NAMALWA (cell line): ENCODE data around the gene UGT1A8.

Experiments
- DNase-seq: peaks from one replicate; pipeline ENCODE4 v3.0.0-alpha.2; 2015; ENCODE audit warnings: low spot score

Gene UGT1A8

DNA sequence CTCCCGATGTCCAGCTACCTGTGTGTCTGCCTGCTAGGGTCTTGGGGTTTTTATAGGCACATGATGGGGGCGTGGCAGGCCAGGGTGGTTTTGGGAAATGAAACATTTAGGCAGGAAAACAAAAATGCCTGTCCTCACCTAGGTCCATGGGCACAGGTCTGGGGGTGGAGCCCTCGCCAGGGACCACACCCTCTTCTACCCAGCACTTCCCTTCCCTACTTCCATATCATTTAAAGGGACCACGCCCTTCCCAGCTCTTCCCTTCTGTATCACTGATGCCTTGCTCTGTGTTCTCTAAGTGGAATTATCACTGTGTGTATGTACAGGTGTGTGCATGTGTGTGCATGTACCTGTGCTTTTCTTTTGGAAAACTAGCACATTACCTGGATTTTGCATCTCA is 149.0 kb downstream of the UGT1A8 start:
- DNase-seq: no peak

DNA sequence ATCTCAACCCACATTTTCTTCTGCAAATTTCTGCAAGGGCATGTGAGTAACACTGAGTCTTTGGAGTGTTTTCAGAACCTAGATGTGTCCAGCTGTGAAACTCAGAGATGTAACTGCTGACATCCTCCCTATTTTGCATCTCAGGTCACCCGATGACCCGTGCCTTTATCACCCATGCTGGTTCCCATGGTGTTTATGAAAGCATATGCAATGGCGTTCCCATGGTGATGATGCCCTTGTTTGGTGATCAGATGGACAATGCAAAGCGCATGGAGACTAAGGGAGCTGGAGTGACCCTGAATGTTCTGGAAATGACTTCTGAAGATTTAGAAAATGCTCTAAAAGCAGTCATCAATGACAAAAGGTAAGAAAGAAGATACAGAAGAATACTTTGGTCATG is 150.6 kb downstream of the UGT1A8 start:
- DNase-seq: no peak

DNA sequence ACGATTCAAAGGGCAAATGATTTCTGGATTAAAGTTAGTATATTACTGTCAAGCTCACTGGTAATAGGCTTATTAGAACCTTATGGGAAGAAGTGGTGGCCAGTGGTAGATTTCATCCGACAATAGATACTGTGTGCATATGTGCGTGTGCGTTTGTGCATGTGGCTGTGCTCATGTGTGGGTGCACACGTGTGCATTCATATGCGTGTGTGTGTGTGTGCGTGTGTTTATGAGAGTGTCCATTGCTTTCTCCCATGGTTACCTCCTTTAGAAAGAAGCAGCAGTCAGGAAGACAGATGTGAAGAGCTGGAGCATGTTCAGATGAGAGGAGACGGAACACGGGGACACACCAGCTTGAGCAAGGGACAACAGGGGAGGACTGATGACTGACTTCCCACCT is 151.8 kb downstream of the UGT1A8 start:
- DNase-seq: no peak

DNA sequence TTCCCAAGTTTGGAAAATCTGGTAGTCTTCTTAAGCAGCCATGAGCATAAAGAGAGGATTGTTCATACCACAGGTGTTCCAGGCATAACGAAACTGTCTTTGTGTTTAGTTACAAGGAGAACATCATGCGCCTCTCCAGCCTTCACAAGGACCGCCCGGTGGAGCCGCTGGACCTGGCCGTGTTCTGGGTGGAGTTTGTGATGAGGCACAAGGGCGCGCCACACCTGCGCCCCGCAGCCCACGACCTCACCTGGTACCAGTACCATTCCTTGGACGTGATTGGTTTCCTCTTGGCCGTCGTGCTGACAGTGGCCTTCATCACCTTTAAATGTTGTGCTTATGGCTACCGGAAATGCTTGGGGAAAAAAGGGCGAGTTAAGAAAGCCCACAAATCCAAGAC is 154.7 kb downstream of the UGT1A8 start:
- no peak for DNase-seq

DNA sequence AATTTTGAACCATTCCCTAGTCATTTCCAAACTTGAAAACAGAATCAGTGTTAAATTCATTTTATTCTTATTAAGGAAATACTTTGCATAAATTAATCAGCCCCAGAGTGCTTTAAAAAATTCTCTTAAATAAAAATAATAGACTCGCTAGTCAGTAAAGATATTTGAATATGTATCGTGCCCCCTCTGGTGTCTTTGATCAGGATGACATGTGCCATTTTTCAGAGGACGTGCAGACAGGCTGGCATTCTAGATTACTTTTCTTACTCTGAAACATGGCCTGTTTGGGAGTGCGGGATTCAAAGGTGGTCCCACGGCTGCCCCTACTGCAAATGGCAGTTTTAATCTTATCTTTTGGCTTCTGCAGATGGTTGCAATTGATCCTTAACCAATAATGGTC is 155.2 kb downstream of the UGT1A8 start:
- peak; percentile 27 for DNase-seq

DNA sequence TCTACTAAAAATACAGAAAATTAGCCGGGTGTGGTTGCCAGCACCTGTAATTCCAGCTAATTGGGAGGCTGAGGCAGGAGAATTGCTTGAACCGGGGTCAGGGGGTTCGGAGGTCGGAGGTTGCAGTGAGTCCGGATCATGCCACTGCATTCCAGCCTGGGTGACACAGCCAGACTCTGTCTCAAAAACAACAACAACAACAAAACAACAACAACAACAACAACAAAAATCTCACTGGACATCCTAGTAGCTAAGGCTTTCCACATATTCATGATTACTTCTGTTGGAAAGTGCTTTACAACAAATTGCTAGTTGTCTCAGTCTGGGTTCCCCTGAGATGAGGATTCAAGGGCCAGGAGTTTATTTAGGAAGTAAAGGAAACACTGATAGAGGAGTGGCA is 156.4 kb downstream of the UGT1A8 start:
- no peak for DNase-seq

DNA sequence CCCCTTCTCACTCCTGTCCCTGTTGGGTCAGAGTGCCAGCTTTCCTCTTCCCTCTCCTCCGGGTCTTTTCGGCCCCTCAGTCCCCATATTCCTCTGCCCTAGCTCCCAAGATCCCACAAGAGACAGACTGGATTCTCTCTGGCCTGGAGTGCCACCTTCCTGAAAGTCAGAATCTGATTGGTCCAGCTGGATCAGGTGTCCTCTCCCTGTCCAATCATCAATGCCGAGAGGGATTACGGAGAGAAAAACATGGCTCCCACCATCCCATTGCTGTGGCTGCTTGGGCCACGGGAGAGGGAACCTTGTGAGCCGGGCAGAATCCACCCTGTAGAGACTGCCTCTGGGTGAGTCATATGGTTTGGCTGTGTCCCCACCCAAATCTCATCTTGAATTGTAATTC is 158.0 kb downstream of the UGT1A8 start:
- no peak for DNase-seq

DNA sequence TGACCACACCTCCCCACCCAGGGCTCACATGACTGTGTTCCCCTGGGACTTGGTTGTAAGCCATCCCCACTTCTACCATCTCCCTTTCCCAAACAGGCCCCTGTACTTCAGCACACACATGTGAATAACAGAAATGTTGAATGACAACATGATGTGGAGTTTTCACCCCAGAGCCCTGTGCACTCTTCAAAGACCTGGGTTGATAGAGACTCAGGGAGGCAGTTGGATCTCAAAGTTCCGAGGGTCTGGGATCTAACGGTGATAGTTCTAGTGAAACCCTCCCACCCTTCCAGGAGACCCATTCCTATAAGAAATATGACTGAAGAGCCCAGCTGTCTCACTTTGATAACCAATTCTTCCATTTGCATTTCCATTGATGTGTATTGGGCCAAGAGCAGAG is 160.6 kb downstream of the UGT1A8 start, which contains the start of gene MROH2A:
Gene MROH2A (plus strand): TSS at position 301 of the 400 bp plus-strand sequence. CDS start 1,029 bp downstream, outside the sequence.
- DNase-seq: no peak

DNA sequence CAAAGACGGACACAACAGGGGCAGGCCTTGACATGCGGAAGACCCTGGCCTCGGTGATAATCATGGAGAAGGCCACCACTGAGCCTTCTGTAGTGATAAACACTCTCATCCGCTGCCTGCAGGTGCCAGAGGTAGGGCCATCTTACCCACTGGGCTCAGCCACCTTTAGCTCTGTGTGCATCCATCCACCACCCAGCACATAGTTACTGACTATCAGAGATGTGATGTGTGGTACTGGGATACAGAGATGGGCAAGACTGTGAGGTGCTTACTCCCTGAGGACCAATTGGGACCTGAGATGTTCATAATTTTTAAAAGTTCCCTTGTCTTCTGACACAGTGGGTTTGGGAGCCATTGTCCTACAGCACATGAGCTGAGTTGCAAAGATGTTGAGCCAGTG is 162.3 kb downstream of the UGT1A8 start:
- no peak for DNase-seq

DNA sequence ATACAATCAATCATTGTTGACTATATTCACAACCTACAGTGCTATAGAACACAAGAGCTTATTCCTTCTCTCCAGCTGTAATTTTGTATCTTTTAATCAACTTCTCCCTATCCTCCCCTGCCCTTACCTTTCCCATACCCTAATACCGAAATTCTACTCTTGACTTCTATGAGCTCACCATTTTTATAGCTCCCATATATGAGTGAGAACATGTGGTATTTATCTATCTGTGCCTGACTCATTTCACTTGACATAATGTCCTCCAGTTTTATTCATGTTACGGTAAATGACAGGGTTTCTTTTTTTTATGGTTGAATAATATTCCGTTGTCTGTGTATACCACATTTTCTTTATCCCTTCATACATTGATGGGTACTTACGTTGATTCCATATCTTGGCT is 163.3 kb downstream of the UGT1A8 start:
- DNase-seq: no peak

DNA sequence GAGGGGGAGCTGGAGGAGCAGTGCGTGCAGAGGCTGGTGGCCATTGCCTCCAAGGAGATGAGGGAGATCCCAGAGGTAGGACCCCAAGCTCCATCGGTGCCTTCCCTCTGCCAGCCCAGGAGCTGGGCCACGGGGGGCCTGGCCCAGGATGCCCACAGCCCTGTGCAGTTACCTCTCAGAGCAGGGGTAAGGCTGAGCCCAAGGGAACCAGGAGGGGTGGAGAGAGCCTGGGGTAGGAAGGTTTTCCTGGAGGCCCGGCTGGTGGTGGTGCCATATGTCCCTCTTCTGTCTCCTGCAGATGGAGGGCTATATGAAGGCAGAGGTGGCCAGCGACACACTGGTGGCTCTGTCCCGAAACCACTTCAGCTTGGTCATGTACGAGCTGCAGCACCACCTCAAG is 172.1 kb downstream of the UGT1A8 start:
- no peak for DNase-seq

DNA sequence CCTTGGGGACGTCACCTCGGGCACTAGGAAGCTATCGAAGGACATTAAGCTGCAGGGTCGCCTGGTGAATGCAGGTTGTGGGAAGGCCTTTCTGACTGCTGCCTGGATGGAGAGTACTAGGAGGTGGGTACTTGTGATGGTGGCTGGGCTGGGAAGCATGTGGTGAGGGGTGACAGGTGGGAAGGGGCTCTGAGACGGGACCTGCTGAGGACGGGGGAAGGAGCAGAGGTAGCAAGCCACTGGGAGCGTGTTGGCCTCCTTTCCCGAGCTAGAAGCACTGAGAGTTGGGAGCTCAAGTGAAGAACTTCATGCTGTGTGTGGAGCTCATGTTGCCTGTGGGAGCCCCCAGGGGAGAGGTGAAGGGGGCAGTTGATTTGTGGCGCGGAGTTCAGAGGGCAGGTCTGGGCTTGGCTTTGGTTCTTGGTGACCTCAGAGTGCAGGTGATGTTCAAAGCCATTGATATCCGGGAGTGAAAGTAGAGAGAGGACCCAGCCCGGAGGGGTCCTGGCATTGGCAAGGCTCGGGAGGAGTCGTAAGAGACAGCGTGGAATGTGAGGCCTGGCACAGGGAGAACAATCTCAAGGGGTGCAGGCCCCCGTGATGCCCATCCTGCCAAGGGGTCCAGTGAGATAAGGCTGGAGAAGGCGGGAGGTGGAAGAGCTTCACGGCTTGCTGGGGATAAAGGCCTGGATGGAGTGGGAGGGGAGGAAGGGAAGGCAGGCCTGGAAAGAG is 173.9 kb downstream of the UGT1A8 start:
- no peak for DNase-seq

DNA sequence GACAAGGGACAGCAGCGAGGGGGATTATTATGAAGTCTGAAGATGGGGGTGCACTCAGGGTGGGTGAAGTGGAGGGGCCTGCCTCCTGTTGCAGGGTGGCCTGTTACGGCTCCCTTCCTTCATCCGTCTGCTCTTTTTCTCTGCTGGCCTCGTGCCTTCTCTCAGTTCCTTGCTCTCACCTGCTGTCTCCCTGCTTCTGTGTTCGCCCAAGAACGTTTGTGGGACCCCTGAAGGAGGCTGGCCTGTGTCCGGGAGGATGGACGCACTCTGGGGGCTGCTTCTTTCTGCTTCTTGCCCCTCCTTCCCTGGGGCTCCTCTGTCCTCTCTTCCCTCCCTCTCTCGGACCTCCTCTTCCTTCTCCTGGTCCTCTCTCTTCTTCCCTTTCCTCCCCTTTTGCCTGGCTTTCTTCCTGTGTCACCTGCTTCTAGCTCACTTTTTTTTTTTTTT is 174.5 kb downstream of the UGT1A8 start:
- no peak for DNase-seq

DNA sequence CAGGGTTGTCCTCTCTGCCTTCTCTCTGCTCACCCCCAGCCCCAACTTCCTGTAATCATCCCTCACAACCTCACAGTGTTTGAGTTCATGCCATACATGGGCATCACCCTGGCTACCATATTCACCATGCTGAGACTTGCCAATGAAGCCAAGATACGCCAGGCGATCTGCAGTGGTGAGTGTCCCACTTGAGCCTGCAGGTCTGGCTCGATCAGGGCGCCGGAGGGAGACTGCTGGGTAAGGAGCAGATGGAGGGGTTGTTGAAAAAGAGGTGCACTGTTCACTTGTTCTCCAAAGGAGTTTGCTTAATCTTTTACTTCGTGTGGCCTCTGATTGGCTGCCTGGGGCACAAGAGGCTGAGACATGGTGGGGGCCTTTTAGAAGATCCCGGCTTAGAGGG is 175.3 kb downstream of the UGT1A8 start:
- DNase-seq: no peak

DNA sequence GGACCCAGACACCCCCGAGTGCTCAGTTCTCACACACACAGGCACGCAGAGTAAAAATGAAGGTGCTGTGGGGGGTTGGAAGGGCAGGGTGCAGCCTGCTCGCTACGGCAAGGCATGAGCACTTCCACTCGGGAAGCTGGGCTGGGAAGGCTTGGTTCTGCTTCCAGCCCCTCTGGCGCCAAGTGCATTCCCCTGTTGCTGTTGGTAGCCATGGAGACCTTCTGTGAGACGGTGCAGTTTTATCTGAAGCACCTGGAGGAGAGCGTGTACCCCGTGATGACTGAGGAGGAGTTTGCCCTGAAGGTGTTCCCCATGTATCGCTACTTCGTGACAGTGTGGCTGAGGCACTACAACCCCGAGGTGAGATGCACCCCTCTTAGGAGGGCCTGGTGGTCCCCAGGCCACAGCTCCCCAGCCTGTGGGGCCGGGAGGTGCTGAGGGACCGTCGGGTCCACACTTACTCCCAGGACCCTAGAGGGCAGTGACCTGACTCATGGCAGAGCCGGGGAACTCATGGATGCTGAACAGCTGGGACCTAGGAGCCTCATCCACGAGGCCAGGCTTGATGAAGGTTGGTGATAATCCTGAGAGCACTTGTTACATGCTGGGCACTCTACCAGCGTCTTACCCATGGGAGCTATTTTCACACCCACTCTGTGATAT is 176.2 kb downstream of the UGT1A8 start:
- no peak for DNase-seq

DNA sequence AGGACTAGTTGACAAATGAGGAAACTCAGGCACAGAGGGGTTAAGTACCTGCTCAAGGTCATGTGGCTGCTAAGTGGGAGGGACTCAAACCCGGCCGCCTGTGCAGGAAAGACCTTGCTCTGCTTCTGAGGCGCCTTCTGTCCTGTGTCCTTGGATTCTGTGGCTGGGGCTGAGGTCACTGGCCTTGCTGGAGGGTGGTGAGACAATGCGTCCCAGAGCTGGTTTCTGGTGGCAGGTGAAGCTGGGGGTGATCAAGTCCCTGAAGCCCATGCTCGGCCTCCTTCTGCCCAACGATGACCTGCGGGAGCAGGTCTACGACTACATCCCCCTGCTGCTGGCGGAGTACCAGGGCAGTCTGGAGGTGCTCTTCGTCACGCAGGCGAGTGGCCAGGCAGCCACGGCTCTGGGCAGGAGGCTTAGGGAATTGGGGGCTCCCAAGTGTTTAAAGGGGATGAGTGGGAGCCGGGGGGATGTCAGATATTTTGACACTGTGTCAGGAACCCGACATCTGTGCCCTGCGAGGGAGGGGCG is 176.8 kb downstream of the UGT1A8 start:
- no peak for DNase-seq

DNA sequence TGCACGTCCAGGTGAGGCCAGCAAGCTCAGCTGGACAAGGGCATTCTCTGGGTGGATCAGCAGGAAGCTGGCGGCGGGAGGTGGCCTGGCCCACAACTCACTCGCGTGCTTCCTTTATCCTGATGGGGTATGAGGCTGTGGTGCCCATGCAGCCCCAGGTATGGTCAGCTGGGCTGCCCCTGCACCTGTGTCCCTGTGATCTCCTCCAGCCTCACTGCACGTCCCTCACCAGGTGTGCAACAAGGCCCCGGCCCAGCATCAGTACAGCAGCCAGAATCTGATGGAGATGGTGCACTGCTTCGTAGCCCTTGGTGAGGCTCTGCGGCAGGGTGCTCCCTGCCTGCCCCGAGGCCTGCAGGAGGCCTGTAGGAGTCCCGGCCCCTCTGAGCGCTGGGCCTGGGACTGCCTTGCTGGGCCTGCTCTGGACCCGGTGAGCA is 178.3 kb downstream of the UGT1A8 start:
- DNase-seq: no peak

DNA sequence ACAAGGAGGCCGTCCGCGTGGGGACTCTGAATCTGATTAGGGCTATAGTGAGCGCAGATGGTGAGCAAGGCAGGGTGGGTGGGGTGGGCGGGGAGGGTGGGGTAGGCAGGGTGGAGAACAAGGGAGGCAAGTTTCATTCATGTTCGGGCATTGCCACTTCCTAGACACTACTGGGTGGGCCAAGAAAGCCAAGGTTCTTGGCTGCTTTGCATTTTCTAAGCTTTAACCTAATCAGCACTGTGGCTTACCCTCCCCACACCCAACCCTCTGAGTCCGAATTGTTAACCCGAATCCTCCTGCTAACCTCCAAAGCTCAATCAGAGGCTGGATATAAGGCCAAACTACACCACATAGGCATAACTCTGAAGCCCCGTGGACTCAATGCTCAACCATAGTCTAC is 178.8 kb downstream of the UGT1A8 start:
- DNase-seq: no peak

DNA sequence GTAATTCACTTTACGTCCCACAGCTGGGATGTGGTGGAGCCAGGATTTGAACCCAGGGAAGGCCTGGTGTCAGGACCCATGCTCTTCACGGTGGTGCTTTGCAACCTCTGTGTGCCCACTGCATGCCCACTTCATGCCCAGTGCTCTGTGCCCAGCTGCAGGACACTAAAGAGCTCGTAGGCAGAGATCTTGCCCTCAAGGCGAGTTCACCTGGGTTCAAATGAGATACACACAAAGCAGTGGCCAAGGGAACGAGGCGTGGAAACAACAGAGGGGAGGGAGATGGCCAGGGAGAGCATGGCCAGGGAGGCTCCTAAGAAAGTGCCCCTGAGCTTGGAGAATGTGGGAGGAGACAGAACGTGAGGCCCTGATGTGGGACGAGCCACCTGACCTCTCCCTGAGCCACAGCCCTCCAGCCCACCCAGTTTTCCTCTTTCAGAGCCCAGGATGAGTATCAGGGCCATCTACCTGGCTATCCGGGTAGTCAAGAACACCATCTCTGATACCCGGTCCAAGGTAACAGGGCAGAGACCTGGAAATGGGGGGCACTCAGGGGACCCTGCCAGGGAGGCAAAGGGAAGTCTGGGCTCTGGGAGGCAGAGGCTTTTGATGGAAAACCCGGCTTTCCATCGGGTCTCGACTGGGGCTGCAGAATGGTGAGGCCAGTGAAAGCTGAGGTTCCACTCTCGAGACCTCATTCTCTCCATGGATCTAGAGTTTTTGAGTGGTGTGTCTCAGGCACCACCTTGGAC is 181.1 kb downstream of the UGT1A8 start:
- DNase-seq: no peak

DNA sequence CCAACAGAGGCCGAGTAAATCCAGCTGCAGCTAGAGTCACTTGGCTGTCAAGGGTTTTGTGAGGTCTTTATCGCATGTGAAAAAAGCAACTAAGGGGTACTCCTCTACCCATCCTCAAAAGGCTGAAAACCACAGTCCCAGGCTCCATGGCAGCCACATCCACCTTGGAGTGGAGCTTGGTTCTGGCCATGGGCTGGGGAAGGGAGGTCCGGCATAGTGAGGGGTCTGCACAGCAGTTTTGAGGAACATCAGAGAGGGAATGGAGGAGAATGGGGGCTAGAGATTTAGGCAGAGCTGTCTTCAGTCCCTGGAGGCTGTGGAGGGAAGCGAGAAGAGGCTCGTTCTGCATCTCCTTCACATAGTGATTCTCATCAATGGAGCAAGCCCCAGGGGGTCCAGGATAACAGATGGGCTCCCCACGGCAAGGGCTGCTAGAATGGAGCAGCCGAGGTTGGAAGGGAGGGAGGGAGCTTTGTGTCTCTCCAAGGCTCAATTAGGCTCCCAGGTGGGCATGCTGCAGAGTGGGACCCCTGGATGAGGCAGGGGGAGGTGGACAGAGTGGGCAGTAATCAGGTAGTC is 181.7 kb downstream of the UGT1A8 start:
- no peak for DNase-seq

DNA sequence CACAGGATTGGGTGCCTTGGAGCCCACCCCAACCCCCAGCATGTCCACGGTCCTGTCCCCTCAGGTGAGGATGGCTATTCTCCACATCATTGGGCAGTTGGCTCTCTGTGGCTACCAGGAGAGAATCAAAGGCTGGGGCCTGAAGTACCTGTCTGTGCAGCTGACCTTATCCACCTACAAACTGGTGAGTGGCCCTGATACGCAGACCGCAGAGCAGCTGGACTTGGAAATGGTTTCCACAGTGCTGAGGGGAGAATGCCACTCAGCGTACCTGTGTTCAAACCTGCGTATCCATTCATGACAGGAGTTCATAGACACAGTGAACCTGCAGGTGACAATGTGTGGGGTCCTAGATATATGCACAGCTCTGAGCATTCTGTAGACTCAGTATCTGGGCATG is 182.3 kb downstream of the UGT1A8 start:
- no peak for DNase-seq

DNA sequence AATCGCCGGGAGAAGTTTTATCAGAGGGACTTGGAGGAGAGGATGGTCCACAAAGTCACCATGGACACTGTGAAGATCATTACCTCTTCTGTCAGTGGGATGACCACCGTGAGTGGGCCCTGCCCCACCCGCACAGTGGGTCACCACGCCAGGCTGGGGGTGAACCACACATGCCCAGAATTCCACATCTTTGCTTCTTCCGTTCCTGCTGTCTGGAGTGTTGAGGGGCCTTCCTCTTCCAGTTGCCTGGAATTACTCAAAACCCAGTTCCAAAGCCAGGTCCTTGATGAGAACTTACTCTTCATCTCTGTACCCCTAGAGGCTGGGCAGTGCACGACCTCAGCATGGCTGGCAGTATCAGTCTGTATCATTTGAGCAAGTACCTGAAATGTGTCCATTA is 182.8 kb downstream of the UGT1A8 start:
- no peak for DNase-seq
